Kidney (tissue), 14 donors: Measurements from ENCODE around the gene LSAMP. TPM values are rescaled to one million over a fixed set of nuclear protein-coding genes. Genes with fewer than 3 reads are reported as not detected.

Source experiments
- DNase-seq, 5 donors: peaks; one replicate each; pipeline ENCODE4 v3.0.0-alpha.2; 2013 to 2020
- FAIRE-seq: peaks from 2 replicates; lab custom pipeline; 2012; peaks lifted over from hg19 to GRCh38; lab: Jason Lieb, UNC
- H3K27ac ChIP-seq, 2 donors: one replicate each; pipeline ENCODE4 v1.7.0; 2013; ENCODE audit warnings: low read depth in 2 of 2, low read length in 2 of 2, inconsistent platforms in 1 of 2
- H3K27me3 ChIP-seq: one replicate; pipeline ENCODE4 v1.7.1; 2013; ENCODE audit warnings: low read length, inconsistent platforms; ENCODE audit not compliant: control insufficient read depth, insufficient read depth
- H3K36me3 ChIP-seq, 3 donors: one replicate each; pipeline versions ENCODE4 v1.7.0 to v1.7.1; 2013; ENCODE audit warnings: low read length in 3 of 3, control low read depth in 1 of 3, inconsistent platforms in 1 of 3; ENCODE audit not compliant: insufficient read depth in 3 of 3, control insufficient read depth in 2 of 3
- H3K4me1 ChIP-seq, 3 donors: one replicate each; pipeline versions ENCODE4 v1.7.0 to v1.7.1; 2013; ENCODE audit warnings: low read length in 3 of 3, inconsistent platforms in 1 of 3, low read depth in 1 of 3; ENCODE audit not compliant: control insufficient read depth in 2 of 3, insufficient read depth in 2 of 3
- H3K4me3 ChIP-seq, 3 donors: one replicate each; pipeline versions ENCODE4 v1.7.0 to v1.8.1; 2013; ENCODE audit warnings: low read length in 3 of 3, control low read depth in 1 of 3, inconsistent platforms in 1 of 3
- H3K9ac ChIP-seq, 3 donors: one replicate each; pipeline versions ENCODE4 v1.7.0 to v1.7.1; 2013; ENCODE audit warnings: low read length in 3 of 3, control low read depth in 1 of 3, inconsistent platforms in 1 of 3
- H3K9me3 ChIP-seq, 3 donors: one replicate each; pipeline versions ENCODE4 v1.7.0 to v1.7.1; 2013; ENCODE audit warnings: low read length in 3 of 3, control low read depth in 1 of 3, inconsistent platforms in 1 of 3; ENCODE audit not compliant: control insufficient read depth in 2 of 3, insufficient read depth in 1 of 3
- intact Hi-C: fragments of 100-400 bp; cut with DNase I; formaldehyde crosslinking; loops from one replicate; pipeline ENCODE4 v1.11.1; 2022
- polyA plus RNA-seq: library from polyadenylated mRNA; stranded (reverse); fragments of 350-450 nt; fragmentation: Illumina TruSeq; extraction: RNeasy Lipid Tissue Mini Kit (QIAGEN cat#74804); gene quantifications from one replicate; pipeline ENCODE4 v1.2.3, GENCODE V29; 2014; ENCODE audit warnings: low read depth, low replicate concordance; ENCODE audit not compliant: insufficient read depth
- total RNA-seq: library from RNA; stranded (reverse); fragmentation: NEBNext Ultra II Directional; extraction: Animal tissue kit (Norgen Biotek cat#: 25700); gene quantifications from one replicate; pipeline ENCODE4 v1.2.1, GENCODE V29; 2021
- TF ChIP-seq, protein P1 (sequence below): IDR thresholded peaks from 3 replicates; pipeline ENCODE4 v1.5.1; 2012; ENCODE audit warnings: mild to moderate bottlenecking, moderate library complexity, borderline replicate concordance; ENCODE audit not compliant: insufficient read depth; ENCODE audit errors: extremely low read depth
- donor health status: control.
- donor health status: control.
- donor health status: control.
- donor health status: control.
- donor health status: control.
- donor health status: DM: yes; HTN: yes; CAD: no.
- donor health status: Normal renal cell carcinoma (clear cell type).

The LSAMP gene
- total and polyA plus RNA-seq, 2 donors from 2014 or later: 1.4 to 3.5 TPM

DNA sequence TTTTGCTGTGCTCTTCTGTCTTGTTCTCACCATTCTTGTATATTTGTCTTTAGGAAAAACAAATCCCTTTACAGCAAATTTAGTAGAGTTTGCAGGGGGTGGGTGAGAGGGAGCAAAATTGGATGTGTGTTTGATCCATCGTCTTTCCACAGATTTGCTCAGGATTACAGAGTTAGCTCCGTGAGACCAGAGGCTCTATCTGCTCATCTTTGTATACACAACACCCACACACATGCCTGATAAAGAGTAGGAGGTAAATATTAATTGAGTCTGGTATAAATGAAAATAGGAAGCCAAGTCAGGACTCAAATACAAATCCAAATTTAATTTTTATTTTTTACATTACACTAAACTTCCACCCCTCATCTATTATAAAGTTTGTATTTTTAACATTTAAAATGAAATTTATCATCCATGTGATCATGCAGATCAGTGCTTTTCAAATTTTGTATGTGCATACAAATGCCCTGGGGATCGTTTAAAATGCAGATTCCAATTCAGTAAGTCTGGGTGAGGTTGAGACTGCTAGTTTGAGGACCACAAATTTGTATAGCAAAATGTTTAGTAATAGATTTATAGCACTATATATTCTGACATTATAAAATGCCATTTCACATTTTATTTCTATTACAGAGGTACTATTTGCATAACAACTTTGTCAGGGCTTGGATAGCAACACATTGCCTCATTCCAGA, 326.7 kb downstream of the LSAMP start:
- Histone ChIP-seq H3K27me3 (no peaks in the 10 kb centered on the region), H3K36me3 (no peaks in the 10 kb centered on the region), H3K4me1 (no peaks in the 10 kb centered on the region), H3K9me3 (no peaks in the 10 kb centered on the region), H3K4me3 (no peak overlapping the region), H3K27ac (no peak overlapping the region), H3K9ac (no peak overlapping the region)
- intact Hi-C loops: no loop called here
- TF ChIP-seq, protein P1, sequence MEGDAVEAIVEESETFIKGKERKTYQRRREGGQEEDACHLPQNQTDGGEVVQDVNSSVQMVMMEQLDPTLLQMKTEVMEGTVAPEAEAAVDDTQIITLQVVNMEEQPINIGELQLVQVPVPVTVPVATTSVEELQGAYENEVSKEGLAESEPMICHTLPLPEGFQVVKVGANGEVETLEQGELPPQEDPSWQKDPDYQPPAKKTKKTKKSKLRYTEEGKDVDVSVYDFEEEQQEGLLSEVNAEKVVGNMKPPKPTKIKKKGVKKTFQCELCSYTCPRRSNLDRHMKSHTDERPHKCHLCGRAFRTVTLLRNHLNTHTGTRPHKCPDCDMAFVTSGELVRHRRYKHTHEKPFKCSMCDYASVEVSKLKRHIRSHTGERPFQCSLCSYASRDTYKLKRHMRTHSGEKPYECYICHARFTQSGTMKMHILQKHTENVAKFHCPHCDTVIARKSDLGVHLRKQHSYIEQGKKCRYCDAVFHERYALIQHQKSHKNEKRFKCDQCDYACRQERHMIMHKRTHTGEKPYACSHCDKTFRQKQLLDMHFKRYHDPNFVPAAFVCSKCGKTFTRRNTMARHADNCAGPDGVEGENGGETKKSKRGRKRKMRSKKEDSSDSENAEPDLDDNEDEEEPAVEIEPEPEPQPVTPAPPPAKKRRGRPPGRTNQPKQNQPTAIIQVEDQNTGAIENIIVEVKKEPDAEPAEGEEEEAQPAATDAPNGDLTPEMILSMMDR: no peak
- no peak for DNase-seq
- no peak for FAIRE-seq

- Histone ChIP-seq H3K27ac (no peak overlapping the region), H3K9ac (no peak overlapping the region), H3K9me3 (no peaks in the 10 kb centered on the region), H3K36me3 (no peaks in the 10 kb centered on the region), H3K27me3 (no peaks in the 10 kb centered on the region), H3K4me3 (no peak overlapping the region), H3K4me1 (no peaks in the 10 kb centered on the region)
- TF ChIP-seq, protein P1: no peak
- DNase-seq: no peak
- no peak for FAIRE-seq
- intact Hi-C loops: no loop called here
Measured at GRCh38 chr3:116114586-116114985, 330.7 kb downstream of the LSAMP start.

- Histone ChIP-seq H3K9me3 (no peaks in the 10 kb centered on the region), H3K27me3 (no peaks in the 10 kb centered on the region), H3K27ac (no peak overlapping the region), H3K4me3 (no peak overlapping the region), H3K9ac (no peak overlapping the region), H3K4me1 (no peaks in the 10 kb centered on the region), H3K36me3 (no peaks in the 10 kb centered on the region)
- intact Hi-C loops: no loop called here
- TF ChIP-seq, protein P1: no peak
- DNase-seq (no peak), FAIRE-seq (no peak)
Measured at GRCh38 chr3:116112696-116113095, 332.6 kb downstream of the LSAMP start.
